ENCODE measurements around the gene PIGN. TPM values are rescaled to one million over a fixed set of nuclear protein-coding genes. Genes with fewer than 3 reads are reported as not detected.

The PIGN gene
- total RNA-seq, 4 donors from 2014 or later = 10.6 to 16.9 (median 12.4) TPM

DNA sequence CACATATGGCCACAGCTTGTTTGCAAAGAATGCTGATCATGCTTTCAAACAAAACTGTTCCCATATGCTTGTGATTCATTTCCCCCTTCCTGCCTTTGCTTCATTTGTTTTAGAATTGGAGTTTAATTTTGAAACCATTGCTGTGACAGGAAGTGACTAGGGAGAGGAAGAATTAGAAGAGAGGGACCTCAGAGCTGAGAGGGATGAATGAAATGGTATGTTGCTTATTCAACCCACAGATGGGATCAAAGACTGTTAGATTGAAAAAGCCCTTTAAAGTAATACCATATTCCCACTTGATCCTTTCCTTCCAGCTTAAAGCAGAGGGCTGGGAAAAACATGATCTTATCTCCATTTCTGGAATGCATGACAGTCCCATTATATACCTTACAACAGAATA, 187.9 kb downstream of the PIGN start:
- TF ChIP-seq EP300 (IDR thresholded peaks at IDR 0.05) = no peak
- TF ChIP-seq, protein P1, sequence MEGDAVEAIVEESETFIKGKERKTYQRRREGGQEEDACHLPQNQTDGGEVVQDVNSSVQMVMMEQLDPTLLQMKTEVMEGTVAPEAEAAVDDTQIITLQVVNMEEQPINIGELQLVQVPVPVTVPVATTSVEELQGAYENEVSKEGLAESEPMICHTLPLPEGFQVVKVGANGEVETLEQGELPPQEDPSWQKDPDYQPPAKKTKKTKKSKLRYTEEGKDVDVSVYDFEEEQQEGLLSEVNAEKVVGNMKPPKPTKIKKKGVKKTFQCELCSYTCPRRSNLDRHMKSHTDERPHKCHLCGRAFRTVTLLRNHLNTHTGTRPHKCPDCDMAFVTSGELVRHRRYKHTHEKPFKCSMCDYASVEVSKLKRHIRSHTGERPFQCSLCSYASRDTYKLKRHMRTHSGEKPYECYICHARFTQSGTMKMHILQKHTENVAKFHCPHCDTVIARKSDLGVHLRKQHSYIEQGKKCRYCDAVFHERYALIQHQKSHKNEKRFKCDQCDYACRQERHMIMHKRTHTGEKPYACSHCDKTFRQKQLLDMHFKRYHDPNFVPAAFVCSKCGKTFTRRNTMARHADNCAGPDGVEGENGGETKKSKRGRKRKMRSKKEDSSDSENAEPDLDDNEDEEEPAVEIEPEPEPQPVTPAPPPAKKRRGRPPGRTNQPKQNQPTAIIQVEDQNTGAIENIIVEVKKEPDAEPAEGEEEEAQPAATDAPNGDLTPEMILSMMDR (IDR thresholded peaks at IDR 0.05) = no peak
- no peak for TF ChIP-seq POLR2A (IDR thresholded peaks at IDR 0.05; ENCODE audit: low read depth)
- no peak for TF ChIP-seq POLR2AphosphoS5 (IDR thresholded peaks at IDR 0.05)
- intact Hi-C loops (cut with DNase I) = no loop called here
- Histone ChIP-seq H3K4me3 (no peak overlapping the region), H3K9me3 (peaks cover 0 to 7% (median 2%) of the 10 kb centered on the region in 4 donors), H3K36me3 (no peaks in the 10 kb centered on the region), H3K27ac (replicated peaks in 1 of 4) (no peak overlapping the region), H3K4me1 (no peaks in the 10 kb centered on the region), H3K27me3 (no peaks in the 10 kb centered on the region)
- DNase-seq (ENCODE audit: extremely low spot score) = no peak

DNA sequence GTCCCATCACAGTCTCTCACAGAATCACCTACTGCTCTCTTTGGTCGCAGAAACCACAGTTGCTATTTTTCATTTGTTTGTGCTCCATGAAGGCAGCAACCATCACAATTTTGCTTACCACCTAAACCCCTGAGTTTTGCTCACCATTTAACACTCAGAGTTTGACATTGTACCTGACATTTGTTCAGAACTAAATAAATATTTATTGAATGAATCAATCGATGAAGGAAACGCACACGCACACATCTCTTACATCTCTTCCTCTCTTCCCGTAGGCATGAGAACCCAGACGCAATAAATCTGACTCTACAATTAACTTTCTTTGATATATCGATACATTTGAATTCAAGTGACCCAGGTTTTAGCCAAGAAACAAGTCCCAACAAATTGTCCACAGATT, 188.5 kb downstream of the PIGN start:
- no peak overlapping the region for H3K4me3 ChIP-seq
- intact Hi-C loops (cut with DNase I) = no loop called here
- H3K9me3 ChIP-seq = peaks cover 0 to 7% (median 2%) of the 10 kb centered on the region in 4 donors
- TF ChIP-seq EP300 (IDR thresholded peaks at IDR 0.05) (no peak), POLR2AphosphoS5 (IDR thresholded peaks at IDR 0.05) (no peak), POLR2A (IDR thresholded peaks at IDR 0.05; ENCODE audit: low read depth) (no peak)
- TF ChIP-seq, protein P1 (IDR thresholded peaks at IDR 0.05) = no peak
- no peaks in the 10 kb centered on the region for H3K27me3 ChIP-seq
- no peak for DNase-seq (ENCODE audit: extremely low spot score)
- peaks cover 0 to 1% (median under 1%) of the 10 kb centered on the region in 4 donors for H3K4me1 ChIP-seq
- no peak overlapping the region for H3K27ac ChIP-seq (replicated peaks in 1 of 4)
- 89% methylated on average over 7 of the region's 7 CpGs for WGBS
- H3K36me3 ChIP-seq = no peaks in the 10 kb centered on the region

DNA sequence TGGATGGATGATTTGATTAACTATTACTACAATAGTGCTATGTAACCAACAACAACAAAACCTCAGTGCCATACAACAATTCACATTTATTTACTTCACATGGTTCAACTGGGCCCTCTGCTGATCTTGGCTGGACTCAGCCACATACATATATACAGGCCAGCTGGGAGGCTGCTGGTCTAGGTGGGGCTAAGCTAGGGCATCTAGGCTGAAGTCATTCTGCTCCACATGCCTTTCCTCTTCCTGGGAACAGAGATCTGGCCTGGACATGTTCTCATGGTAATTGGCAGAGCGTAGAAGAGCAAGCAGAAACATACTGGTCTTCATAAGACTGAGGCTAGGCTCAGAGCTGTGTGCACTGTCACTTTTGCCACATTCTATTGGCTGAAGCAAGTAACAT, 191.2 kb downstream of the PIGN start:
- intact Hi-C loops (cut with DNase I) = no loop called here
- H3K27me3 ChIP-seq = no peaks in the 10 kb centered on the region
- H3K27ac ChIP-seq (replicated peaks in 1 of 4) = no peak overlapping the region
- WGBS = 100% methylated on average over 1 of the region's 1 CpG
- DNase-seq (ENCODE audit: extremely low spot score) = no peak
- peaks cover 0 to 13% (median 8%) of the 10 kb centered on the region in 4 donors for H3K4me1 ChIP-seq
- no peak overlapping the region for H3K4me3 ChIP-seq
- H3K9me3 ChIP-seq = peaks cover 0 to 7% (median under 1%) of the 10 kb centered on the region in 4 donors
- no peaks in the 10 kb centered on the region for H3K36me3 ChIP-seq
- TF ChIP-seq, protein P1 (IDR thresholded peaks at IDR 0.05) = no peak

DNA sequence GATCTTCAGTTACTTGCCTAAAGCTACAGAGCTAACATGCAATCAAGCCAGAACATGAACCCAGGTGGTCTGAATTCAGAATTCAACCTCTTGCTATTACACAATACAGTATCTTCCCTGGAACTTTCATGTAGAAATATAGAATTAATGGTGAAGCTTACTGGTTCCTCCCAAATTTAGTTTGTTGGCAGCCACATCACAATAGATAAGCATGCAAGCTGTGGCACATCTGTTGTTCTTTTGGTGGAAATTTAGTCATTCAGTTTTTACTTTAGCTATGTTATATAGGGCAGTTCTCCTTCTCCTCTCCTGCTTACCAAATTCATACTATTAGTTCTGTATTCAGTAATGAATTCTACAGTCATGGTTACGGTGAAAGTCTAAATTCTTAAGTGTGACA, 193.0 kb downstream of the PIGN start:
- TF ChIP-seq POLR2A (IDR thresholded peaks at IDR 0.05; ENCODE audit: low read depth) = no peak
- no peak for TF ChIP-seq EP300 (IDR thresholded peaks at IDR 0.05)
- no peak for TF ChIP-seq POLR2AphosphoS5 (IDR thresholded peaks at IDR 0.05)
- TF ChIP-seq, protein P1 (IDR thresholded peaks at IDR 0.05) = no peak
- no peaks in the 10 kb centered on the region for H3K36me3 ChIP-seq
- H3K4me1 ChIP-seq = peaks cover 0 to 13% (median 8%) of the 10 kb centered on the region in 4 donors
- no peak overlapping the region for H3K27ac ChIP-seq (replicated peaks in 1 of 4)
- DNase-seq (ENCODE audit: extremely low spot score) = no peak
- H3K9me3 ChIP-seq = no peaks in the 10 kb centered on the region
- intact Hi-C loops (cut with DNase I) = no loop called here
- H3K27me3 ChIP-seq = no peaks in the 10 kb centered on the region
- 91% methylated on average over 1 of the region's 1 CpG for whole genome bisulfite sequencing
- H3K4me3 ChIP-seq = no peak overlapping the region

DNA sequence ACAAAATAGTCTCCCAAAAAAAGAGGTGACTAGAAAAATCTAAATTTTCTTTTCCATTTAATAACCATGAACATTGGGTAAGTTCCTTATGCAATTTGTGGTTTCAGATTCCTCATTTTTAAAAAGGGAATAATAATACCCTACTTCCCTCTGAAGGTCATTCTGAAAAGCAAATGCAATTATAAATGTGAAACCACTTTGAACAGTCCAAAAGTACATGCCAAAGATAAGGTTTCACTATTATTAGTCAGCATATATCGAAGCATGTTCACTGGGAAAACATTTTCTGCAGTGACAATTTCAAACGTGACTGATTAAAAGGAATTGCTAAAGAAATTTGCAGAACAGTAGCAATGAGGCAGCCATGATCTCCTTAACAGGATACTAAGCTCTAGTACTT, 193.9 kb downstream of the PIGN start:
- Histone ChIP-seq H3K36me3 (no peaks in the 10 kb centered on the region), H3K4me3 (no peak overlapping the region), H3K9me3 (no peaks in the 10 kb centered on the region), H3K27ac (replicated peaks in 1 of 4) (no peak overlapping the region), H3K27me3 (no peaks in the 10 kb centered on the region), H3K4me1 (peaks cover 0 to 13% (median 8%) of the 10 kb centered on the region in 4 donors)
- TF ChIP-seq EP300 (IDR thresholded peaks at IDR 0.05) (no peak), POLR2AphosphoS5 (IDR thresholded peaks at IDR 0.05) (no peak), POLR2A (IDR thresholded peaks at IDR 0.05; ENCODE audit: low read depth) (no peak)
- TF ChIP-seq, protein P1 (IDR thresholded peaks at IDR 0.05) = no peak
- intact Hi-C loops (cut with DNase I) = no loop called here
- no peak for DNase-seq (ENCODE audit: extremely low spot score)
- WGBS = 15% methylated on average over 2 of the region's 2 CpGs

All from esophagus muscularis mucosa (tissue), 4 donors.